ENCODE data around the gene PTPRD. TPM values are rescaled to one million over a fixed set of nuclear protein-coding genes. Genes with fewer than 3 reads are reported as not detected.

The PTPRD gene
- total RNA-seq, 1 donor from 2014 or later, result 15.6 TPM

GRCh38 chr9:8842402-8843193 lies 1770.2 kb downstream of the PTPRD start:
- Histone ChIP-seq H3K4me3 (no peak overlapping the region), H3K9me3 (replicated peaks) (no peaks in the 10 kb centered on the region), H3K27ac (replicated peaks) (no peak overlapping the region), H3K36me3 (no peaks in the 10 kb centered on the region), H3K4me1 (peaks cover 13% of the 10 kb centered on the region), H3K27me3 (ENCODE audit: low read depth) (no peaks in the 10 kb centered on the region)
- DNase-seq, result no peak
- no peak for TF ChIP-seq CTCF (IDR thresholded peaks at IDR 0.05; ENCODE audit: borderline replicate concordance)
- intact Hi-C loops (cut with micrococcal nuclease), result no loop called here

- Histone ChIP-seq H3K4me3 (no peak overlapping the region), H3K9me3 (replicated peaks) (no peaks in the 10 kb centered on the region), H3K4me1 (peaks cover 3% of the 10 kb centered on the region), H3K27me3 (ENCODE audit: low read depth) (no peaks in the 10 kb centered on the region), H3K27ac (replicated peaks) (no peak overlapping the region), H3K36me3 (no peaks in the 10 kb centered on the region)
- intact Hi-C loops (cut with micrococcal nuclease), result no loop called here
- no peak for TF ChIP-seq CTCF (IDR thresholded peaks at IDR 0.05; ENCODE audit: borderline replicate concordance)
- DNase-seq, result no peak
Measured at GRCh38 chr9:8838136-8838535, 1774.7 kb downstream of the PTPRD start.

GRCh38 chr9:8835291-8835690 lies 1777.5 kb downstream of the PTPRD start:
- TF ChIP-seq CTCF (IDR thresholded peaks at IDR 0.05; ENCODE audit: borderline replicate concordance), result no peak
- Histone ChIP-seq H3K4me1 (peaks cover 10% of the 10 kb centered on the region), H3K4me3 (no peak overlapping the region), H3K9me3 (replicated peaks) (no peaks in the 10 kb centered on the region), H3K27ac (replicated peaks) (no peak overlapping the region), H3K27me3 (ENCODE audit: low read depth) (no peaks in the 10 kb centered on the region), H3K36me3 (no peaks in the 10 kb centered on the region)
- intact Hi-C loops (cut with micrococcal nuclease), result no loop called here
- no peak for DNase-seq

DNA sequence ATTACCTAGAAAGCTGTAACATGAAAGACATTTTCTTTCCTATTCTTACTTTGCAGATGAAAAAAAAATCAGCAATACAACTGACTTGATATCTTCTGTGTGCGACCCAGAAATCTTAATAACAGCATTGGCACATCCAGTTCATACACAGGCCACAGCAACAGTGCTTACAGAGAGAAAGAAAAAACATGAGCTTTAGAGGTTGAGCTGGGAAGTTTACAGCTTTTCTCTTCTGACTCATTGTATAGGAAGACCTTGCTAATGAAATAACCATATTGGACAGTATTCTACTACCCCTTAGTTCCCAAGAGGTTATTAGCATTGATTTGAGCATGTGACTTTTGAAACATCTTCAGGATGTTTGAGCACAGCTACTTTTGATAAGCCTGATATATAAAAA lies 1779.8 kb downstream of the PTPRD start:
- H3K4me1 ChIP-seq, result peaks cover 10% of the 10 kb centered on the region
- intact Hi-C loops (cut with micrococcal nuclease), result no loop called here
- H3K4me3 ChIP-seq, result no peak overlapping the region
- no peak overlapping the region for H3K27ac ChIP-seq (replicated peaks)
- no peaks in the 10 kb centered on the region for H3K27me3 ChIP-seq (ENCODE audit: low read depth)
- no peak for TF ChIP-seq CTCF (IDR thresholded peaks at IDR 0.05; ENCODE audit: borderline replicate concordance)
- no peaks in the 10 kb centered on the region for H3K36me3 ChIP-seq
- no peaks in the 10 kb centered on the region for H3K9me3 ChIP-seq (replicated peaks)
- no peak for DNase-seq

- no peaks in the 10 kb centered on the region for H3K9me3 ChIP-seq (replicated peaks)
- intact Hi-C loops (cut with micrococcal nuclease), result no loop called here
- no peak overlapping the region for H3K27ac ChIP-seq (replicated peaks)
- no peak overlapping the region for H3K4me3 ChIP-seq
- peaks cover 10% of the 10 kb centered on the region for H3K4me1 ChIP-seq
- no peaks in the 10 kb centered on the region for H3K36me3 ChIP-seq
- no peaks in the 10 kb centered on the region for H3K27me3 ChIP-seq (ENCODE audit: low read depth)
- no peak for DNase-seq
- no peak for TF ChIP-seq CTCF (IDR thresholded peaks at IDR 0.05; ENCODE audit: borderline replicate concordance)
Measured at GRCh38 chr9:8832386-8832785, 1780.4 kb downstream of the PTPRD start.
